ENCODE measurements around the gene BRD3OS. TPM values are rescaled to one million over a fixed set of nuclear protein-coding genes. Genes with fewer than 3 reads are reported as not detected.

The BRD3OS gene
- total RNA-seq, 1 donor from 2014 or later, result 23.6 TPM

- FAIRE-seq (no peak), DNase-seq (ENCODE audit: low spot score in 2 of 2) (no peak)
Observed at GRCh38 chr9:134003237-134003636, 22.0 kb upstream of the BRD3OS start.

DNA sequence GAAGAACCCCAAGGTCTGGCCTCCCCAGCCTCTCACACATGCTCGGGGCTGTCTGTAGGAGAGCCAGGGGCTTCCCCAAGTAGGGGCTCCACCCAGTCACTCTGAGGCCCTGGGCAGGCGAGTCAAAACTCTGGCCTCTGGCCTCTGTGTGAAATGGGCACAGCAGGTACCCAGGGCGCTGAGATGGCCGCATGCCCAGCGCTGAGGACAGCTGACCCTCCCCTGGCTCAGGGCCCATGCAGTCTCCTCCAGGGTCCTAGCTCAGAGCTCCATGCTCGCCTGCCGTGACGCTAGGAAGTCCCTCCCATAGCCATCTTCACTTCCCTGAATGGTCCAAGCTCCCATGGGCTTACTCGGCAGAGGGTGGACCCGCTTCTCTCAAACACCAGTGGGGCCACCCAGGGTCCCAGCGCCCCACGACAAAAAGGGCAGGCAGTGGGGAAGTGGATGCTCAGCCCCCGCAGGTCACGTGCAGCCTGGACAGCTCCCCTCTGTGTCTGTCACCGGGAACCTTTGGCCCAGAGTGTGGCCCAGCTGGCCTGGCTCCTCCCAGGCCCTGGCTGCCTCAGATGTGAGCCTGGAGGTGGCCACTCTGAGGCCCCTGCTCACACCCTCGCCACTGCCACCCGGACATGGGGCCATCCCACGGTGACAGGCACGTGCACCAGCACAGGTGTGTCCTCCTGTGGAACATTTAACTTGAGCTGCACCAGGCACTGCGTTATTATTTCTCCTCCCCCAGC, 21.0 kb upstream of the BRD3OS start:
- DNase-seq (ENCODE audit: low spot score in 2 of 2) (no peak), FAIRE-seq (no peak)

GRCh38 chr9:134004881-134005280, 20.4 kb upstream of the BRD3OS start:
- no peak for DNase-seq (ENCODE audit: low spot score in 2 of 2)
- no peak for FAIRE-seq

- no peak for DNase-seq (ENCODE audit: low spot score in 2 of 2)
- no peak for FAIRE-seq
Observed at GRCh38 chr9:134005381-134005780, 19.9 kb upstream of the BRD3OS start.

DNA sequence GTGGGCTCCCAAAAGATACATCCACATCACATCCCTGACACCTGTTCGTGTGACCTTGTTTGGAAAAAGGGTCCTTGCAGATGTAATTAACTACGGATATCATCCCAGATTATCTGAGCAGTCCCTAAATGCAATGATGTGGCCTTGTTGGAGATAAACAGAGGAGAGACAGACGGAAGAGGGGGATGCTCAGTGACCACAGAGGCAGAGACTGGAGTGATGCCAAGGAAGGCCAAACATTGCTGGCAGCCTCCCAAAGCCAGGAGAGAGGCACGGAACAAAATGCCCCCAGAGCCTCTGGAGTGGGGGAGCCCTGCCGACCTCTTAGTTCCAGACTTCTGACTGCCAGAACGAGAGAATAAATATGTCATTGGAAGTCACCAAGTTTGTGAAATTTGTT, 18.1 kb upstream of the BRD3OS start:
- FAIRE-seq, result no peak
- no peak for DNase-seq (ENCODE audit: low spot score in 2 of 2)

GRCh38 chr9:134007571-134007970, 17.7 kb upstream of the BRD3OS start:
- DNase-seq (ENCODE audit: low spot score in 2 of 2) (no peak), FAIRE-seq (no peak)

- FAIRE-seq (no peak), DNase-seq (ENCODE audit: low spot score in 2 of 2) (no peak)
Observed at GRCh38 chr9:134010310-134011173, 14.7 kb upstream of the BRD3OS start.

- no peak for FAIRE-seq
- no peak for DNase-seq (ENCODE audit: low spot score in 2 of 2)
Observed at GRCh38 chr9:134011401-134011800, 13.9 kb upstream of the BRD3OS start.

- no peak for FAIRE-seq
- DNase-seq (ENCODE audit: low spot score in 2 of 2), result no peak
Observed at GRCh38 chr9:134014946-134015345, 10.3 kb upstream of the BRD3OS start.

- FAIRE-seq (no peak), DNase-seq (ENCODE audit: low spot score in 2 of 2) (no peak)
Observed at GRCh38 chr9:134024214-134024792, 978 bp upstream of the BRD3OS start.

- DNase-seq (ENCODE audit: low spot score in 2 of 2) (no peak), FAIRE-seq (no peak)
Observed at GRCh38 chr9:134025606-134026541, 593 bp downstream of the BRD3OS start.

GRCh38 chr9:134026581-134026980, 1.3 kb downstream of the BRD3OS start:
- FAIRE-seq, result no peak
- no peak for DNase-seq (ENCODE audit: low spot score in 2 of 2)

DNA sequence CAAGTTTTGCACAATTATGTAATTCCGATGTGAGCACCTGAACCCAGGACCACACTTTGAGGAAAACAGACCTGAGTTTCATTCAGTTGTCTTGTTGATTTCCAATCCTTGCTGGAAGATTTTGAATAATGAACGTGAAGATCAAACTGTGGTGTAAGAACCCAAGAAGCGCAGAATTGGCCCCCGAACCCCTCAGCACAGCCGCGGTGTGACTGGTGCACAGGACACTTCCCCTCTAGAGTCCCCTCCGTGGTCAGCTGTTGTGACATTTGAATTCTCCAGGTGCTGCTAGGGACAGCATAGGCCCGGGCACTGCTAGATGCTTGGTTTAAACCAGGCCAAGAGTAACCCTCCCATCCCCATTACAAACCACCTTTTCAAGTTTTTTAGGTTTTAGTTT, 1.7 kb downstream of the BRD3OS start:
- DNase-seq (ENCODE audit: low spot score in 2 of 2) (no peak), FAIRE-seq (no peak)

GRCh38 chr9:134027561-134027960, 2.3 kb downstream of the BRD3OS start:
- no peak for FAIRE-seq
- no peak for DNase-seq (ENCODE audit: low spot score in 2 of 2)

- FAIRE-seq (no peak), DNase-seq (ENCODE audit: low spot score in 2 of 2) (no peak)
Observed at GRCh38 chr9:134028076-134028475, 2.8 kb downstream of the BRD3OS start.

DNA sequence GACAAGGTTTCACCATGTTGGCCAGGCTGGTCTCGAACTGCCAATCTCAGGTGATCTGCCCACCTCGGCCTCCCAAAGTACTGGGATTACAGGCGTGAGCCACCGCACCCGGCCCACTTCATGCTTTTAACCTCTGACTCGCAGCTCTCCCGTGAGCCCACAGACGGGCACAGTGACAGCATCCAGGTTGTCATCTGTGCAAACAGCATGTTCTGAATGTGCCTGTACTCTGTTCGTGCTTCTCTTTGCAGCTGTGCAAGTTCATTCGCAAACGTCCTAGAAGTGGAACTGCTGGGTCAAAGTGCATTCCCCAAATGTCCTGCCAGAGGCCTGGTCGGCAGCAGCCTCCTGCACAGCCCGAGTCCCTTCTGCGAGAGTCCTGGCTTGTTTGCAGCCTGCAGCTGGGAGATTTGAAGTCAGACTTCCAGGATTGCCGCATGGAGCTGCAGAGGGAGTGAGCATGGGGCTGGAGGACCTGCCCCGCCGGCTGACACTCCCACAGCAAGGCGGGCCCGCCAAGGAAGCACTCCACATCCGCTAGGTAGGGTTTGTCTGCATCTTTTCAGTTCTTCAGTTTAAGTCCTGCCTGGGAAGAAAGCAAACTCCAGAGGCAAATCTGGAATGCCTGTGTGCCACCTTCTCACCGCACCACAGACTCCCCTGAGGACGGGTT, 3.4 kb downstream of the BRD3OS start:
- no peak for FAIRE-seq
- no peak for DNase-seq (ENCODE audit: low spot score in 2 of 2)

DNA sequence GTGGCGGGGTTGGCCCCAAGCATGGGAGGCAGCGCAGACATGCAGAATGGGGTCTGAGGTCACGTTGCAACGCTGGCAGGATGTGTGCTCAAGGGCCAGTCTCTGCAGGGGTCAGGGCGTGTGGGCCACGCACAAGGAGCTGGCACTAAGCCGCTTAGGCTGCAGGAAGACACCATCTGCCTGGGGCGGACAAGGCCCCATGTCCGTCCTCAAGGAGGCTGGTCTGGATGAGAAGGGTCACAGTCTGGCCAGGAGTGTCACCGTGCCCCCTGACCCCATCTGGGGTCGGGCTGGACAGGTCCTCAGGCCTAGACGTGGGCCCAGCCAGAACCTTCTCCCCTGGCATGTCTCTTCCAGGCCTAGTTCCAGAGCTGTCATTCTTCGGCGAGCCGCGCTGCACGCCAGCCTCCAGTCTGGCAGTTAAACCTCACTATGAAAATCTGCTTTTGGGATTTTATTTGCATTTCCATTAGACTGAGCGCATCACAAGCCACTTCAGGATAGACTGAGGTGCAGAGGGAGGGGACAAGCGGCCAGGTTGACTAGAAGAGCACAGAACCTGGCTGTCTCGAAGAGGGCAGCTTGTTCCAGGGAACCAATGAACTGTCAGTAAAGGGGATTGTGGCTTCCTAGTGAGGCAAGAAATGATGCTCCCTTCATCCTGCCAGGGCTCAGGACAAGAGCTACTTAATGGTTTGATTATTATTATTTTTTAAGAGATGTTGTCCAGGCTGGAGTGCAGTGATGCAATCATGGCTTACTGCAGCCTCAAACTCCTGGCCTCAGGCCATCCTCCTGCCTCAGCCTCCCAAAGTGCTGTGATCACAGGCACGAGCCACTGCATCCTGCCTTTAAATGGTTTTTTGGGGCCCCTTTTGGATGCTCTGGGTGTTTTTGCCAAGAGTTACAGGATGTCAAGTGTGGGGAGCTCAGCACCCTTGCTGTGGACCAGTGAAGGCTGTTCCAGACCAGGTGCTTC, 4.3 kb downstream of the BRD3OS start:
- DNase-seq (ENCODE audit: low spot score in 2 of 2) (no peak), FAIRE-seq (no peak)

DNA sequence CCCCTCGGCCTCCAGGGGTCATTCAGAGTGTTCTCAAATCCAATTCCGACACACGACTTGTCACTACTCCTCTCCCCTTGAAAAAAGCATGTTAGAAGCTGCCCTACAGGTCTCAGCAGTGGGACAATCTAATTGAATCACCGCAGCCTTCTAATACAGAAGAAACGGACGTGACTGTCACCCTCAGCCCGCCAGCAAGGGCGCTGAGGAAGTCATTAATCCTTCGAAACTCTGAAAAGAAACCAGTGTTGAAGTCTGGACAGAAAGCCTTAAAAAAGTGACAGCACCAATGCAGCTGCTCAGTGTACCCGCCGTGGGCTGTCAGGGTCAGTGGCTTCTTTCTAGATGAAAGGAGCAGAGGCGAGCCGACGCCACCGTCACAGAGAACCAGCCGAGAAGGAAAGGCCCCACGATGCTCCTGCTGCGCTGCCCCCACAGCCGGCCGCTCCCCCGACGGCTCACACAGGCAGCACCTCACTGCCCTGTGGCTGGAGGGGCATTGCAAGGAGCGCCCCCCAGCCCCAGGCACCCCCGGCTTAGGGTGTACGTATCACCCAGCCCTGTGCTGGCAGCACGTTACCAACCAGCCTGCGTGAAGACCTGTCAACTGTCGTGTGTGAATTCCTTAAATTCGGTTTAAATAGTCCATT, 5.7 kb downstream of the BRD3OS start:
- FAIRE-seq (no peak), DNase-seq (ENCODE audit: low spot score in 2 of 2) (no peak)

Measured in frontal cortex (tissue), 4 donors.